A549 (cell line): Measurements from ENCODE around the gene CEP44.

Source experiments
- EP300 ChIP-seq, 2 experiments: fragments of >200 bp; sonication (Bioruptor Twin); formaldehyde crosslinking; IDR thresholded peaks; 2 replicates in 1 of 2; 3 replicates in 1 of 2; pipeline ENCODE4 v1.6.1; 2016 to 2017
- GATA3 ChIP-seq: IDR thresholded peaks from 2 replicates; pipeline ENCODE4 v1.6.1; 2012; ENCODE audit warnings: borderline replicate concordance
- JUNB ChIP-seq: fragments of >200 bp; sonication (Bioruptor Twin); formaldehyde crosslinking; IDR thresholded peaks from 2 replicates; pipeline ENCODE4 v1.6.1; 2016
- POLR2A ChIP-seq: IDR thresholded peaks from 2 replicates; pipeline ENCODE4 v1.6.1; 2012; ENCODE audit warnings: mild to moderate bottlenecking, low read length
- RCOR1 ChIP-seq: fragments of 150-350 bp; IDR thresholded peaks from 2 replicates; pipeline ENCODE4 v1.6.1; 2014; ENCODE audit warnings: antibody characterized with exemption, low read length, low read depth
- TF ChIP-seq, protein P1 (sequence below): fragments of >200 bp; sonication (Bioruptor Twin); formaldehyde crosslinking; IDR thresholded peaks from 3 replicates; pipeline ENCODE4 v1.5.1; 2016
- TF ChIP-seq, protein P2 (sequence below): IDR thresholded peaks from 2 replicates; pipeline ENCODE4 v1.6.1; 2012; ENCODE audit warnings: low read depth, borderline replicate concordance

DNA sequence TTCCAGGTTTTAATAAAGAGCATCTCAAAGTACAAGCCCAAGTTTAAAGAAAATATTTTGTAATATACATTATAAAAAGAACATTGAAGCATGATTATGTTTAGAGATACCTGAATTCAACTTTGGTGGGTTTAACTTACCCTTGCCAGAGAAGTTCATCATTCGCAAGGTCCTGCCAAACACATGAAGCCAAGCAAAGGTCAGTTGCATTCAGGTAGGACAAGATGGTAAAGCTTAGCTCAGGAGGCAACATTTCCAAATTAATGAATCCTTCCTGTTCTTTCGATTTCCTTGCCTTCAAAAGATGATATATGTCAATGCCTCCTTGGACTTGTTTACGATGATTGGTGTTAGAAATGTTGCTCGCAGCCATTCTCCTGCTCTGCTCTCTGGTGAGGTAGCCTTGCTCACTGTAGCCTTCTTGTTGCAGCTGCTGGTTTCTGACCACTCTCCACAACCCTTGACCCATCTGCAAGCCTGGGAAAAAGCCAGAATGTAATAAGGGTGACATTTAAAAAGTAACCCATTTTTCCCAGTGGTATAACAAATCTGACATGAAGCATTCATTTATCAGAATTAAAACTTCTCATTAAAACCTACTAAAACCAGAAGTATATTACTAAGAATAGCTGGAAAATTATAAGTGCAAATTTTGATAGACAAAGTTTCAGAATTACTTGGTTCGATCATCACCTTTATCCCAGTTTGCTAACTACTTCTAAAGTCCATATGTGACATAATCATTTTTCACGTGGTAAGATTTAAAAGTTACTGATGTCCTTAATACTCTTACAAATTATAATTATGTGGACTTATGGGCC is 20.9 kb upstream of the CEP44 start:
- TF ChIP-seq EP300 (IDR thresholded peaks at IDR 0.05) (no peak), RCOR1 (no peak), GATA3 (no peak), POLR2A (no peak), JUNB (no peak)
- TF ChIP-seq, protein P1, sequence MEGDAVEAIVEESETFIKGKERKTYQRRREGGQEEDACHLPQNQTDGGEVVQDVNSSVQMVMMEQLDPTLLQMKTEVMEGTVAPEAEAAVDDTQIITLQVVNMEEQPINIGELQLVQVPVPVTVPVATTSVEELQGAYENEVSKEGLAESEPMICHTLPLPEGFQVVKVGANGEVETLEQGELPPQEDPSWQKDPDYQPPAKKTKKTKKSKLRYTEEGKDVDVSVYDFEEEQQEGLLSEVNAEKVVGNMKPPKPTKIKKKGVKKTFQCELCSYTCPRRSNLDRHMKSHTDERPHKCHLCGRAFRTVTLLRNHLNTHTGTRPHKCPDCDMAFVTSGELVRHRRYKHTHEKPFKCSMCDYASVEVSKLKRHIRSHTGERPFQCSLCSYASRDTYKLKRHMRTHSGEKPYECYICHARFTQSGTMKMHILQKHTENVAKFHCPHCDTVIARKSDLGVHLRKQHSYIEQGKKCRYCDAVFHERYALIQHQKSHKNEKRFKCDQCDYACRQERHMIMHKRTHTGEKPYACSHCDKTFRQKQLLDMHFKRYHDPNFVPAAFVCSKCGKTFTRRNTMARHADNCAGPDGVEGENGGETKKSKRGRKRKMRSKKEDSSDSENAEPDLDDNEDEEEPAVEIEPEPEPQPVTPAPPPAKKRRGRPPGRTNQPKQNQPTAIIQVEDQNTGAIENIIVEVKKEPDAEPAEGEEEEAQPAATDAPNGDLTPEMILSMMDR: no peak
- TF ChIP-seq, protein P2, sequence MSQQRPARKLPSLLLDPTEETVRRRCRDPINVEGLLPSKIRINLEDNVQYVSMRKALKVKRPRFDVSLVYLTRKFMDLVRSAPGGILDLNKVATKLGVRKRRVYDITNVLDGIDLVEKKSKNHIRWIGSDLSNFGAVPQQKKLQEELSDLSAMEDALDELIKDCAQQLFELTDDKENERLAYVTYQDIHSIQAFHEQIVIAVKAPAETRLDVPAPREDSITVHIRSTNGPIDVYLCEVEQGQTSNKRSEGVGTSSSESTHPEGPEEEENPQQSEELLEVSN: no peak
